ENCODE measurements around the gene CNTNAP2.

Gene CNTNAP2

DNA sequence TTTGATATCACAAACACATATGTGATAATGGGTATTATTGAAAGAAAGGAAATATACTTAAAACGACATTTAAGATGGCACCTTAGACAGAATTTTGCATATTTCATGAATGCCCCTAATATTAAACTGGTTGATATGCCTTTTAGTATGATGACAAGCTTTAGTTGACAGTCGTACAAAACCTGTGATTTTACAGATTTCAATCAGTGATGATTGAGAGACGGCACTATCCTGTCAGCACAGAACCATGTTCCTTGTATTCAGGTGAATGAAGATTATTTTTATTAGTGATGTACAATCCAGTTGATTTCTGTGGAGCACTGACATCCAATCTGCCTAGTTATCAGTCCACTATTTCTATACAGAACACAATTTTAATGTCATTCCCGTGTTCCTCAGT, 333.0 kb downstream of the CNTNAP2 start:
- no peak for DNase-seq

DNA sequence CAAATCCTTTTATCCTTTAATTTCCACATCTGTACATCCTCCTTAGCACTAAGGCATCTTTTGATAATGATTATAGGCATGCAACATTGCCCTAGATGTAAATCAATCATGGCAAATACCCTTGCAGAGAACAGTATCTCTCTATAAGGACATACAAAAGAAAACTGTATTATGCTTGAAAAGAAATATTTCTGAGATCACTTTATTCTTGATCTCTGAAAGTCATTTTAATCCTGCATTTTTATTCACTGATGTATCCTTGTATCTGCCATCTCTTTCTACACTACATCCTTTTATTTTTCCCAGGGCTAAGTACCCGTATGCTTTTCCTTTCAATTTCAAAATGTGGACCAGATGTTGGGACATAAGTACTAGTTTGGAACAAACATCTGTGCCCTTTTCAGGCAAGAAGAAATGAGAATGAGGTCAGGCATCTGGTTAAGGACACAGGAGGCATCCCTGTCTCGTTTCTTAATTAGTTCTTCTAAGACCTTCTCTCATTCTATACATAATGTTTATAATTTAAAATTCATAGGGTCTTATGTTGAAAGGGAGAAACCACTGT, 338.6 kb downstream of the CNTNAP2 start:
- no peak for DNase-seq

DNA sequence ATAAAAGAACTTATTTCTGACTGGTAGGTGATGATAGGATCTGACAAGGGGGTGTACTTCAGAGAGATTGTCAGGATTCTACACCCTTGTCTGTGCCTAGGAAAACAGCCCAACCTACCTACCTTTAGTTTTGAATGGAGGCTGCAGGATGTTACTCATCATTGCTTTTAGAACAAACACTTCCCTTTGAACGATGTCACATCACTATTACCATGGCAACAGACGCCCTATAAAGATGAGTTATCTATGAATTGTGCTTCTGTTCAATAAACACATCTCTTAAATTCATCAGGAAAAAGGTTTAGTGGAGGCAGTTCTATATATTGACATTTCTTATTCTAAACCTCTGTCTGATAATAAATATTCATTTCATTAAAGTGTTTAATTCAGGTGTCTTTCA, 362.4 kb downstream of the CNTNAP2 start:
- DNase-seq = no peak

DNA sequence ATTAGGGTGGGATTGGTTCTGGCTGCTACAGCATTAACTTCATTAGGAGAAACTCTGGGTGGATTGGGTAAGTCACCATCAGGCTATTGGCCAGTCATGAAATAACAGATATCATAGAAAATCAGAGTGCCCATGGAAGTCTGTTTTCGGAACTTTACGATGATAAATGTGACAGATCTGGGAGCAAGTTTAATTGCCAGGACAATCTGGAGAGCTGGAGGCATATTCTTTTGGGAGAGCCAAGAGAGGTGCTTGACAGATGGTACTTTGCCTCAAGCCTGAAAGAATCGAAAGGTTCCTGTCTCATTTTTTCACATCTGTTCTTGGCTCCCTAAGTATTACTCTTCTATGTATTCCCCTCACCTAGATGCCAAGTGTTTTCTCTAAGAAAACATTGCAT, 369.9 kb downstream of the CNTNAP2 start:
- DNase-seq = no peak

DNA sequence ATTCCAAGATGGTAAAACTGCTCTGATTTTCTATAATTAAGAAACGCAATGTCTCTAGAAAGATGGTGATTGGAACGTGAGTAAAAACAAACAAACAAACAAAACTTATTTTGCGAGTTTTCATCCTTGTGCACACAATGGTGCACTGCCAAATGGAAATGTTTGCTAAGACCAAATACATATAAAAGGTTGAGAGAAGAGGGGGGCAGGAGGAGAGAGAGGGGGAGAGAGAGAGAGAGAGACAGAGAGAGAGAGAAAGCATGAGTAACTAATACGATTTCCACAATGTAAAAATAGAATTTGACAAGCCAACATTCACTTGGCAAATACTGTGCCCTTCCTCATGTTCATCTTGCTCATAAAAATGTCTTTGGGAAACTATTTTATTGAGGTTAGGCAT, 375.4 kb downstream of the CNTNAP2 start:
- DNase-seq = no peak

DNA sequence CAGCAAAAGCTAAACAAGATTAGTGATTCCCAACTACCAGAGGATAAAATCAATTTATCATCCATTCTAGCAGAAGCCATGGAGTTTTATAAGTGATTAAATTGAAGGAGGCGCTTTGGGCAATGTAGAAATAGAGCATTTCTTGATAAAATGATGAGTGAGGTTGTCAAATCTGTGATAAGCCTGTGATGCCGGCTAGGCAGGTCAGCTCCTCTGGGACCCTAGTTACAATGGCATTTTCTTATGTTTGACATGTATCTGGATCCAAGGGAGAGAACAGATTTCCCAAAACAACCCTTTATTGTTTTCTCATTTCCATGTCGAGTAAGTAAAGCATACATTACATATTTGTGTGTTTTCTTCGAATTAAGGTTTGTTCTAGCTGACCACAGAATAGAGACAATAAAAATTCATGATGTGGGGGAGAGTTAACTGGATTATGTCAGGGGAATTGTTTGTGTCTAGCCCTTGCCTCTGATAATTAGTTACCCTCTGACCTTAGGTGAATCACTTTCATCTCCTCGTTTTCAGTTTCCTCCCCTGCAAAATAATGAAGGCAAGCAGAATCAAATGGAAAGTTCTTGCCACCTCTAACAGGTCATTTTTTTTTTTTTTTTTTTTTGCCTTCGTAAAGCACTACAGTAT, 378.5 kb downstream of the CNTNAP2 start:
- DNase-seq = no peak

DNA sequence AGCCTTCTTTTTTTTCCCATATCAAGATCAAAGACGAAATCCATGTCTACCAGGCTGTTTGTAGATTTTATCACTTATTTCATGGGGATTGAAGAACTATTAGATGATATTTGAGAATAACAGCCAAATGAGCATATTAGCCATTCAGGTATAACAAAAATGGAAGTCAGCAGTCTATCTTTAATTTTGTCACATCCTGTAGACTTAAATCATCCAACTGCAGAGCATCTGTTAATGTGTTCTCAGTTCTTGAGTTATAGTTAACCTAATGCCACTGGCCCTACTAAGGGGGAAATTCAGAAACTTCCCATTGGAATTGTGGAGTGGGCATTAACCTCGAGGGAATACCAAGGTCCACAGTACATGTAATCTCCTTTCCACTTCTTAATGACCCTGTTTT, 380.1 kb downstream of the CNTNAP2 start:
- DNase-seq = no peak

DNA sequence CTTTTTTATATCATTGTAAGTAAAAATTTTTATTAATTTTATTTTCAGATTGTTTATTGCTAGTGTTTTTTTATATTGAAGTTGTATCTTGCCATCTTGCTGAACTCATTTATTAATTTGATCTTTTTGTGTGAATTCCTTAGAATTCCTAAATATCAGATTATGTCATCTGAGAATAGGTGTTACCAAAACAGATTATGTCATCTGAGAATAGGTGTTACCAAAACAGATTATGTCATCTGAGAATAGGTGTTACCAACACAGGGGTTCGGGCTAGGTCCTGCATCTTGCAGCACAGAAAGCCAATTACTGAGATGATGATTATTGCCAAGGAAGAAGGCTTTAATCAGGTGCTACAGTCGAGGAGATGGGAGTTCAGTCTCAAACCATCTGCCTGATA, 383.4 kb downstream of the CNTNAP2 start:
- no peak for DNase-seq

DNA sequence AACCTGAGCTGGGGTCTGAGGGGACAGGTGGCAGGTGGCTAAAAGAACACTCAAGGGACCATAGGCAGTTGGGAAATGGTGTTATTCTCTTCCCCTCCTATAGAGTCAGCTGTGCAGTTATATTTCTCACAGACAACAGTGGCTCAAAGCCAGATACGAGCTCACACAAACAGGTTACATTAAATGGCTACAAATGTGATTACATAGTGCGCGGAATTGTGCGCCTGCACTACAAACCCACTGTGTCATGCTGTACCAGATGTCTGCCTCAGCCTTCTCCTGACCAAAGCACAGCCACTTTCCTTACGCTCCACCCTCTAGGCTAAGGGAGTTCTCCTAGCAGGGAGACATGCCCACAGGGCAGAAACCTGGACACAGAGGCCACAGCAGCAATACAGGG, 387.2 kb downstream of the CNTNAP2 start:
- DNase-seq = no peak

DNA sequence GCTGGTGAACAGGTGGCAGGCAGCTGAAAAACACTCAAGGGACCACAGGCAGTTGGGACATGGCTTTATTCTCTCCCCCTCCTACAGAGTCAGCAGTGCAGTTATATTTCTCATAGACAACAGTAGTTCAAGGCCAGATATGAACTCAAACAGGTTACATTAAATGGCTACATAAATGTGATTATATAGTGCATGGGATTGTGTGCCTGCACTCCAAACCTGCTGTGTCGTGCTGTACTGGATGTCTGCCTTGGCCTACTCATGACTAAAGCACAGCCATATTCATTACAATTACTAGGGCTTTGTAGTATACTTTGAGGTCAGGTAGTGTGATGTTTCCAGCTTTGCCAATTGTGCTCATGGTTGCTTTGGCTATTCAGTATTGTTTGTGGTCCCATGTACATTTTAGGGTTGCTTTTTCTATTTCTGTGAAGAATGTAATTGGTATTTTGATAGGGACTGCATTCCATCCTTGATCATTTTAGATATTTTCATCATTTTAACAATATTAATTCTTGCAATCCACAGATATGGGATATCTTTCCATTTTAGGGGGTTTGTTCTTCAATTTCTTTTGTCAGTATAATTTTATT, 393.6 kb downstream of the CNTNAP2 start:
- DNase-seq = no peak

DNA sequence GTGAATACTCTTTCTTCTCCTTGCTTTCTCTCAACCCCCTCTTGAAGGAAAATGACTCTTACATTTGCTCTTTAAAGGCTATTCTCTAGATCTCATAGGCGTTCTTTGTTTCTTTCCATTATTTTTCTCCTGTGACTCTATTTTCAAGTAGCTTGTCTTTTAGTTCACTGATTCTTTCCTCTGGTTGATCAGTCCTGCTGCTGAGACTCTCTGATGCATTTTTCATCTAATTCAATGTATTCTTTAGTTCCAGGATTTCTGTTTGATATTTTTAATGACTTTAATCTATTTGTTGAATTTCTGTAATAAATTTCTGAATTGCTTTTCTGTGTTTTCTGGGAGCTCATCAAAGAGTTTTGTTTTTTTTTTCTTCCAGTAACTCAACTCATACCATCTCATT, 397.7 kb downstream of the CNTNAP2 start:
- DNase-seq = no peak

DNA sequence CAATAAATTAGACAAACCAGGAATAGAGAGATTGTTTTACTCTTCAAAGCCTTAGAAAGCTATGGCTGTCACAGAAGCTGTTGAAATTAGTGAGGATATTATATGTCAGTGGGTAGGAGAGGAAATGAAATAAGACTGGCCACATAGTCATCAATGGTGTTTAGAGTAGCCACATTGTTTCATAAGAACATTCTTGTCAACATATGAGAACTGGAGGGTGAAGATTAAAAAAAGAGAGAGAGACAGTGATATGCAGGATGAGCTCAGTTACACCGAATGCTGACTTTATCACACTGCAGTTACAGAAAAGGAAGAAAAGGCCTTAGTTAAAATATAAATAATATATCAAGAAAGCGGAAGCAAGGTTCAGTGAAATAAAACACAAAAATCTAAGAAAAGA, 412.0 kb downstream of the CNTNAP2 start:
- DNase-seq = no peak

DNA sequence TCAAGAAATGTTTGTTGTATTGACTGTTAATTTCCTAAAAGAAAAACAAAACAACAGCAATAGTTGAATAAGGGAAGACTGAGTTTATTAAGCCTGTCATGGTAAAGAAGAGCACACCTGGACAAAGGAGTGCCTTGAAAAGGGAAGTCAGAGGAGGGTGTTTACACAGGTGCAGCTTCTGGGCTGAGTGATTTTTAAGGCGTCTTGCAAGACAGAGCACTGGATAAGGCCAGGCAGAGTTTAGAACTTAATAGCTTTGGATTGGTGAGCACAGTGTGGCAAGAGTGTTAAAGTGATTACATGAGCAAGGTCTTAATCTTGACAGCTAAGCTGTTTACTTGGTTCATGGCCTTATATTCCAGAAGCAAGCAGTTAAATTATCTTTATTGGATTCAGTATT, 423.2 kb downstream of the CNTNAP2 start:
- no peak for DNase-seq

DNA sequence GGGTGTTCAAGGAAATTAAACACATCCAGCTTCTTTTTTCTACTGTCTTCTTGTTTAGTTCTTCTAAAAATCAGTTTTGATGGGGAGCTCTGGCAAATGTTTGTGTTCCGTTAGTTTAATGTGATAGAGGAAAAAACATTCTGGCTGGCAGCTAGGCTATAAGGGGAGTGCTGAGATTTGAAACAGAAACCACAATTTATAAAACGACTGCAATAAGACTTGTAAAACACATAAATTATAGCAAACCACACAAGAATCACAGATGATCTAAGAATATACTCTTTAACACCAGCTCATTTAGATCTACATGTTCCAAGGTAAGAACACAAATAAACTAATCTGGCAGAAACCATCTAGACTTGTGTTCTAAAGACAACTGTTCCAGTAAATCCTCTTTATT, 425.5 kb downstream of the CNTNAP2 start:
- no peak for DNase-seq

DNA sequence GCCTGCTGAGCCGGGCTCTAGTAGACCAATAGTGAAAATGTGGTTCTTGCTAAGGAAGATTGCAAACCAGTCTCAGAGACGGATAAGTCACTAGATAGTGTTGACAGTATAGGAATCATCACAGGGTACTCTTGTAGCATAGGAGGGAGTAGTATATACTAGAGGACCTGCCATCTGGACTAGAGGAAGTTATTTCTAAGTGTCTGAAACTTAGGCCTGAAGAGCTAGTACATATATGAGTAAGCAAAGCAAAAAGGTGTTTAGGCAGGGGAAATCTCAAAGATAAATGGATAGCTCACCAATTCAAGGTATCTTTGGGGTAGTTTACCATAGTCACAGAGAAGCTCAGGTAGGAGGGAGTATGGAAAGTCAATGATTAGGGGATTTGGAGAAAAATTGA, 428.1 kb downstream of the CNTNAP2 start:
- no peak for DNase-seq

DNA sequence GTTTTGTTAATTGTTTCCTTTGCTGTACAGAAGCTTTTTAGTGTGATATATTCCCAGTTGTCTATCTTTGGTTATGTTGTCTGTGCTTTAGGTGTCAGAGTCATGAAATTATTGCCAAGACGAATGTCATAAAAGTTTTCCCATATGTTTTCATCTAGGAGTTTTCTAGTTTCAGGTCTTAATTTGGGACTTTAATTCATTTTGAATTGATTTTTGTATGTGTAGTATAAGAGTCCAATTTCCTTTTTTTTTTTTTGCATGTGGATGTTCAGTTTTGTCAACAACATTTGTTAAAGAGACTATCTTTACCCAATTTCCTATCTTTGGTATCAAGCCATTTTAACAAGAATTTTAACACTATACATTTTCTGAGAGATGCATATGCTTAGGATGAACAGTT, 432.2 kb downstream of the CNTNAP2 start:
- no peak for DNase-seq

DNA sequence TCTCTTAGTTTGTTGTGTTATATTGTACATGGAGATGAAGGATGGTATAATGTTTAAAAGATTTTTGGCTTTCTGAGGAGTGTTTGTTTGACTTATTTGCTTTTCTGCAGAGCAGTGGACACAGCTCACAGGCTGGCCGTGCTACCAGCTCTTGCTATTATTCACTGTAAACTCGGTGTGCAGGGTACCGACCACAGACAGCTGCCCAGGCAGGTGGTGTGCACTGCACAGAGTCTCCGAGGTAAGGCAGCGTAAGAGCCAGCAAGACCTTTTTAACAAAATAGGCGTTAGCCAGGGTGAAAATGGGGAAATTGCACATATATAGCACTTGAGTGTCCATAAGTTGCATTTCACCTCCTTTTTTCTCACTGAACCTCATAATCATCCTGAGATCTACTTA, 438.0 kb downstream of the CNTNAP2 start:
- DNase-seq = no peak

DNA sequence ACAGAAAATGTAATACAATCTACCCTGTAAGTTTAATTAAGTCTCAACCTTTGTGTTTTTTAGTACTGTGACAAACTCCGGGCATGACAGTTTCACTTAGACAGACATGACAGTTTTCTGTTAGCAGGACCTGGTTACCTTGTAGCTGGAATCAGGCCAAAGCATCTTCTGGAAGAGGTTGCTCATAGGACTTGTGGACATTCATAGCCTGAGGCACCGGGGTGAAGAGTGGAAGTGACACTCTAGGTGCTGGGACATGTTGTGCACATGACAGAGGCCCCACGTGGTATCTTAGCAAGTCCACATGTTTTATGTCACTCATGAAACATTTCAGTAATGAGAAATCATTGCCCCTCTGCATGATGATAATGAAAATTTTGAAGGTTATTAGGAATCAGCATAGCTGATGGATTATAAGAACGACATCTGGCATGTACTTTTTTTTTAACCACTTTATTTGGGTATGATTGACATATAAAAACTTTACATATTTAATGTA, 441.4 kb downstream of the CNTNAP2 start:
- no peak for DNase-seq

DNA sequence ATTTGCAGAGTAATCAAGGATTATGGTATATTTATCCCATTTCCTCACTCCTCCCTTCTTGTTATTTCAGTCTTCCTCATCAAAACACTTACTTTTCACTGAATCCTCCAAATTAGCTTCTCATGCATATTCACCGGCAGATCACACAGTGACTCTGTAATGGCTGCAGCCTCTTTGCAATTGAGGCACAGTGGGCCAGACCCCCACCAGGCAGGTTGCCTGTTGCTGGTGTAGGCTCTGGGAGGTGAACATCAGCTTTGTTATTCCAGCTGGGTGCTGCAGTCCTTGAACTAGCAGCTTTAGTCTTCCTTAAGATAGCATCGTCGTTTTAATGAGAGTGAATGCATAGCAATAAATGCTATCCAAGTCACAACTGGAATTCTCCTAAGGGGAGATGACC, 449.3 kb downstream of the CNTNAP2 start:
- no peak for DNase-seq

DNA sequence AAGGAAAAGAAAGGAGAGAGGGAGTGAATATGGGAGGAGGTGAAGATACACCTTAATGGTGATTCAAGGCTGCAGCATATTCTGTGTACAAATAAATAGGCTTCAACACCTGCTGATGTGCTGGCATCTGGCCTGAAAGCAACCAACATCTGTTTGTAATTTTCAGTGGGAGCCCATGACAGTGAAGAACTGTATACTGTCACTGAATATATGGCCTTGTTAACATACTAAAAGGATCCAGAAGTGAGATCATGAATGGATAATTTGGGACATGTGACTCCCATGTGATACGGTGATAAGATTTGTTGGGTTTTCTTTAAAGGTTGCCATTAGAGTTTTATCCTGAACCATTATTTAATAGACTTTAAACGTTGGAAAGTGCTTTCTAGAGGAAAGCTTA, 459.3 kb downstream of the CNTNAP2 start:
- DNase-seq = no peak

DNA sequence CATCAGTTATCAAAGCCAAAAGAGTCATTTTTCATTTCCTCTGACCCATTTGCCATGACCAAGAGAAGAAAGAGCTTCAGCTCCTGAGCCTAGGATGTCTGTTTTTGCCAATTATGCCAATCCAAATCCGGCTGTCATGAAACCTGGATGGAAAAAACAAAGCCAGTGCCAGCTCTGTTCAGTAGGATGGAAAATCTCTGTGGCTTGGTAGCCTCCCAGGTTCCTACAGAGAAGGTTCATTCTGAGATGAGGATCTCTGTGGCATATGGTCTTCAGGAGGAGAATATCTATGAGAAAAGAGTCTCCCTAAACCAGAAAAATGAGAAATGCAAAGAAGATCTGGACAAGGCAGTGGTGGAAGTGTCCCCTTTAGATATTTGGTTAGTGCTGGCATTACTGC, 475.4 kb downstream of the CNTNAP2 start:
- no peak for DNase-seq

DNA sequence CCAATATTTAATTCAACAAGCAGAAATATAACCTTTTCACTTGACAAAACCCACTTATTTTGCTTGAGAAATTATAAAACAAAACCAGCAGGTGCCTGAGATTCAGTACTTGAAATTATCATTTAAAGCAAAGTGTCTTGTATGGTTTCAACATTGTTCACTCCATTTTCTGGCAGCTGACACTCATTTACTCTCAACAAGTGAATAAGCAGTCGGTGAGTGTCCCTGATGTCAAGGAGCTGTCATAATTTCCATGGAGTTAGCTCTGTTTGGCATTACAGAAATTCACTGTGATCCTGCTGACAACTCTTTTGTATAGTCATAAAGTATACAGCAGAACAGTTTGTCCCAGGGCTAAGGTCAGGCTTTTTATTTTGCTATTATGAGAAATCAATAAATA, 490.0 kb downstream of the CNTNAP2 start:
- no peak for DNase-seq

DNA sequence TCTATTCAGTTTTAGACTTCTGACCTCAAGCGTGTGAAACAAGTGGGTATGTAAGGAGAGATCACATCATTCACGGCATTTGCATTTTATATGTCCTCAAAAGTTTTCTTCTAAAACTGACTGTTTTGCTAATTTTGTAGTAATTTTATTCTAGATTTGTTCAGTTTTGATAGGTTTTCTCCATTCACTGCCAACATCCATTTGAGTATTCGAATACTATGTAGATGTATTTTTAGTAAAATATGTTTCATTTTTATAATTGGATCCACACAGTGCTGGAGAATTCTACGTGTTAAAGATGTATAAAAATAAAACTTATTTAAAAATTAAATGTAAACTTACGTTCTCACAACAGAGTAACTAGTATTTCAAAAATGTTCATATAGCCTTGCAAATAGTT, 503.0 kb downstream of the CNTNAP2 start:
- DNase-seq = no peak

DNA sequence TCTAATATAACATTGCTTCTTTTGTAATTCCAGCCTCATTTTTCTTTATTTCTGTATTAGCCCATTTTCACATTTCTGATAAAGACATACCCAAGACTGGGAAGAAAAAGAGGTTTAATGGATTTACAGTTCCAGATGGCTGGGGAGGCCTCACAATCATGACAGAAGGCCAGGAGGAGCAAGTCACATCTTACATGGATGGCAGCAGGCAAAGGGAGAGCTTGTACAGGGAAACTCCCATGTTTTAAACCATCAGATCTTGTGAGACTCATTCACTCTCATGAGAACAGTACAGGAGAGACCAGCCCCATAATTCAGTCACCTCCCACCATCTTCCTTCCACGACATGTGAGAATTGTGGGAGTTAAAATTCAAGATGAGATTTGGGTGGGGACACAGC, 510.3 kb downstream of the CNTNAP2 start:
- DNase-seq = no peak
